Measurements from ENCODE around the gene GP1BA.
"Not testable (repeated sequence)": the region's sequence is repeated elsewhere in the genome, so short reads cannot be mapped to it uniquely, and the experiment has no call there.

Gene GP1BA

DNA sequence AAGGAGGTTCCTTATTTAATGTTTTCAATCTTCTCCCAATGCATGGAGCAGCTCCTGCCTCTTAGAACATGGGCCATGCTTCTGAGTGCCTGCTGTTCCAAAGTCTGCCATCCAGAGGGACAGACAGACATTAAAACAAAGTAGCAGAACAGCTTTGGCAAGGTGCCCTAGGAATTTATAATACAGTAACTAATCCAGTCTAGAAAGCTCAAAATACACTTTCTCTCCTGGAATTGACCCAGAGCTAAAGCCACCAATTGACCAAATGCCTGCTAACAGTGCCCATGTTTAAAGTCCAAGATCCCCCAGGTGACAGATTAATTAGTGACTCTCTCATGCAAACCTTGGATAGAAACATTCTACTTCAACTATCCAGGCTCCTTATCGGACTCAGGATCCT is 18.1 kb upstream of the GP1BA start:
- DNase-seq (ENCODE audit: low spot score) = no peak
- Mint-ChIP-seq H3K27me3 (ENCODE audit: low read depth) (no peaks in the 10 kb centered on the region), H3K4me1 (ENCODE audit: low read depth) (no peaks in the 10 kb centered on the region), H3K36me3 (ENCODE audit: low read depth) (no peaks in the 10 kb centered on the region), H3K9me3 (no peaks in the 10 kb centered on the region), H3K27ac (no peak overlapping the region), H3K4me3 (no peak overlapping the region)

DNA sequence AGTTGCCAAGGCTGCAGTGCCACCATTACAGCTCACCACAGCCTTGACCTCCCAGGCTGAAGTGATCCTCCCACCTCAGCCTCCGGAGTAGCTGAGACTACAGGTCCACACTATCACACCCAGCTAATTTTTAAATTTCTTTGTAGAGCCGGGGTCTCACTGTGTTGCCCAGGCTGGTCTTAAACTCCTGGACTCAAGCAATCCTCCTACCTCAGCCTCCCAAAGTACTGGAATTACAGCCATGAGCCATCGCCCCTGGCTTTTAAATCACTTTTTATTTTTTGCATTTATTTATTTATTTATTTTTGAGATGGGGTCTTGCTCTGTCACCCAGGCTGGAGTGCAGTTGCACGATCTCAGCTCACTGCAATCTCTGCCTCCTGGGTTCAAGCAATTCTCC is 17.5 kb upstream of the GP1BA start:
- not testable (repeated sequence) for H3K27me3 Mint-ChIP-seq (ENCODE audit: low read depth); H3K36me3 Mint-ChIP-seq (ENCODE audit: low read depth); H3K9me3 Mint-ChIP-seq; DNase-seq (ENCODE audit: low spot score); H3K27ac Mint-ChIP-seq; H3K4me1 Mint-ChIP-seq (ENCODE audit: low read depth); H3K4me3 Mint-ChIP-seq

DNA sequence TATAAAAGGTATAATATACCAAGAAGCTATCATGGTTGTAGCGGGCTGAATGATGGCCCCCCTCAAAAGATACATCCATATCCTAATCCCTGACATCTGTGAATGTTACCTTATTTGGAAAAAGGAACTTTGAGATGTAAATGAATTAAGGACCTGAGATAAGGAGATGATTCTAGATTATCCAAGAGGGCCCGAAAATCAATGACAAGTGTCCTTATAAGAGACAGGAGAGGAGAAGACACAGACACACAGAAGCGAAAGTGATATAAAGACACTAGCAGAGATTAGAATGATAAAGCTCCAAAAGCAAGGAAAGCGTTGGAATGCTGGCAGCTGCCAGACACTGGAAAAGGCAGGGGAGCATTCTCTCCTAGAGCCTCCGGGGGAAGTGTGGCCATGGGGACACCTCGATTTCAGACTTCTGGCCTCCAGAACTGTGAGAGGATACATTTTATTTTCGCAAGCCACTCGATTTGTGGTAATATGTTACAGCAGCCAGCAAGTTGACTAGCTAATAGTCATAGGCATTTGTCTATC is 12.5 kb upstream of the GP1BA start:
- no peak for DNase-seq (ENCODE audit: low spot score)
- Mint-ChIP-seq H3K27ac (no peak overlapping the region), H3K36me3 (ENCODE audit: low read depth) (no peaks in the 10 kb centered on the region), H3K4me3 (no peak overlapping the region), H3K9me3 (no peaks in the 10 kb centered on the region), H3K4me1 (ENCODE audit: low read depth) (no peaks in the 10 kb centered on the region), H3K27me3 (ENCODE audit: low read depth) (no peaks in the 10 kb centered on the region)

DNA sequence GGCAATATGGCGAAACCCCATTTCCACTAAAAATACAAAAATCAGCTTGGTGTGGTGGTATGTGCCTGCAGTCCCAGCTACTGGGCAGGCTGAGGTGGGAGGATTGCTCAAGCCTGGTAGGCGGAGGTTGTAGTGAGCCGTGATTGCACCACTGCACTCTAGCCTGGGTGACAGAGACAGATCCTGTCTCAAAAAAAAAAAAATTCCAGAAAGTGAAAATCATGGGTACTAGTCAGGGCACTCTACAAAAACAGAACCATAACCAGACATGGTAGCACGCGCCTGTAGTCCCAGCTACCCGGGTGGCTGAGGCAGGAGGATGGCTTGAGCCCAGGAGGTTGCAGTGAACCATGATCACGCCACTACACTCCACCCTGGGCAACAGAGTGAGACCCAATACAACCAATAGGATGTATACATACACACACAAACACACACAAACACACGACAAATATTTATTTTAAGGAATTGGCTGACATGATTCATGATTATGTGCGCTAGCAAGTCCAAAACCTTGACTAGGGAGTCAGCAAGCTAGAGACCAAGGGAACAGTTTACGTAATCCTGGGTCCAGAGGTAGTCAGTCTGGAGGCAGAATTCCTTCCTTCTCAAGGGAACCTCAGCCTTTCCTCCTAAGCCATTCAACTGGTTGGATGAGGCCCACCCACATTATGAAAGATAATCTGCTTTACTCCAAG is 11.6 kb upstream of the GP1BA start:
- H3K27ac Mint-ChIP-seq = no peak overlapping the region
- H3K4me3 Mint-ChIP-seq = no peak overlapping the region
- H3K4me1 Mint-ChIP-seq (ENCODE audit: low read depth) = no peaks in the 10 kb centered on the region
- no peaks in the 10 kb centered on the region for H3K36me3 Mint-ChIP-seq (ENCODE audit: low read depth)
- H3K27me3 Mint-ChIP-seq (ENCODE audit: low read depth) = no peaks in the 10 kb centered on the region
- DNase-seq (ENCODE audit: low spot score) = no peak
- H3K9me3 Mint-ChIP-seq = no peaks in the 10 kb centered on the region

DNA sequence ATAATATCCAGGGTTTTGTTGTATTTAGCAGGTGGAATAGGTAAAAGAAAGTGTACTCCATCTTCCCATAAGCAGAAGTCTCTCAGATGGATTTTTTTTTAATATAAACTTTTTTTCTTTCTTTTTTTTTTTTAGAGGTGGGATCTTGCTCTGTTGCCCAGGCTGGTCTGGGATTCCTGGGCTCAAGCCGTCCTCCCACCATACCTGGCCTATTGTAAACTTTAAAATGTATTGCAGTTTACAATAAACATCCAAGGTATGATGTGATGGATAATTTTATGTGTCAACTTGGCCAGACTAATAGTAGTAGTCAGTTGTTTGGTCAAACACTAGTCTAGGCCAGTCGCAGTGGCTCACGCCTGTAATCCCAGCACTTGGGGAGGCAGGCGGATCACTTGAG is 10.8 kb upstream of the GP1BA start:
- Mint-ChIP-seq H3K4me3 (no peak overlapping the region), H3K36me3 (ENCODE audit: low read depth) (peaks cover under 1% of the 10 kb centered on the region), H3K27ac (no peak overlapping the region), H3K9me3 (no peaks in the 10 kb centered on the region), H3K27me3 (ENCODE audit: low read depth) (no peaks in the 10 kb centered on the region), H3K4me1 (ENCODE audit: low read depth) (no peaks in the 10 kb centered on the region)
- no peak for DNase-seq (ENCODE audit: low spot score)

DNA sequence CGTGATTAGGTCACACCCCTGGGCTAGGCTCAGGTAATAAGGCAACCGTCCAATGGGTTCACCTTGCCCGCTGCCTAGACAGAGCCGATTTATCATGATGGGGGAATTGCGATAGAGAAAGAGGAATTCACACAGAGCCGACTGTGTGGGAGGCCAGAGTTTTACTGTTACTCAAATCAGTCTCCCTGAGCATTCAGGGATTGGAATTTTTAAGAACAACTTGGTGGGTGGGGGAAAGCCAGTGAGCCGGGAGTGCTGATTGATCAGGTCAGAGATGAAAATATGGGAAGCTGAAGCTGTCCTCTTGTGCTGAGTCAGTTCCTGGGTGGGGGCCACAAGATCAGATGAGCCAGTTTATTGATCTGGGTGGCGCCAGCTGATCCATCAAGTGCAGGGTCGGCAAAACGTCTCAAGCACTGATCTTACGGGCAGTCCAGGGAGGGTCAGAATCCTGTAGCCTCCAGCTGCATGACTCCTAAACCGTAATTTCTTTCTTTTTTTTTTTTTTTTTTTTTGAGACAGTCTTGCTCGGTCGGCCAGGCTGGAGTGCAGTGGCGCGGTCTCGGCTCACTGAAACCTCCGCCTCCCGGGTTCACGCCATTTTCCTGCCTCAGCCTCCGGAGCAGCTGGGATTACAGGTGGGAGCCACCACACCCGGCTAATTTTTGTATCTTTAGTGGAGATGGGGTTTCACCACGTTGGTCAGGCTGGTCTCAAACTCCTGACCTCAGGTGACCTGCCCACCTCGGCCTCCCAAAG is 5.3 kb upstream of the GP1BA start:
- not testable (repeated sequence) for DNase-seq (ENCODE audit: low spot score); H3K4me3 Mint-ChIP-seq; H3K4me1 Mint-ChIP-seq (ENCODE audit: low read depth); H3K9me3 Mint-ChIP-seq; H3K27me3 Mint-ChIP-seq (ENCODE audit: low read depth)
- Mint-ChIP-seq H3K36me3 (ENCODE audit: low read depth) (peaks cover 22% of the 10 kb centered on the region), H3K27ac (peak overlapping the region; percentile 3)

DNA sequence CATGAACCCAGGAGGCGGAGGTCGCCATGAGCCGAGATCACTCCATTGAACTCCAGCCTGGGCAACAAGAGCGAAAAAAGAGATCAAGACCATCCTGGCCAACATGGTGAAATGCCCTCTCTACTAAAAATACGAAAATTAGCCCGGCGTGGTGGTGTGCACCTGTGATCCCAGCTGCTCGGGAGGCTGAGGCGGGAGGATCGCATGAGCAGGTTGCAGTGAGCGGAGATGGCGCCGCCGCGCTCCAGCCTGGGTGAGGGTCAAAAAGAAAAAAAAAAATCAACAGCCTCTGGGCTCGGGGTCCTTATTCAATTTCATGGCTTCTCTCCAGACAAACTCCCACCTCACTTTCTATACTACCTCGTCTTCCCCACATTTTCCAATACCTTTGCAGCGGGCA is 3.2 kb upstream of the GP1BA start:
- Mint-ChIP-seq H3K27me3 (ENCODE audit: low read depth) (no peaks in the 10 kb centered on the region), H3K4me1 (ENCODE audit: low read depth) (peaks cover 6% of the 10 kb centered on the region), H3K27ac (no peak overlapping the region), H3K36me3 (ENCODE audit: low read depth) (peaks cover 27% of the 10 kb centered on the region), H3K4me3 (no peak overlapping the region), H3K9me3 (no peaks in the 10 kb centered on the region)
- DNase-seq (ENCODE audit: low spot score) = no peak

DNA sequence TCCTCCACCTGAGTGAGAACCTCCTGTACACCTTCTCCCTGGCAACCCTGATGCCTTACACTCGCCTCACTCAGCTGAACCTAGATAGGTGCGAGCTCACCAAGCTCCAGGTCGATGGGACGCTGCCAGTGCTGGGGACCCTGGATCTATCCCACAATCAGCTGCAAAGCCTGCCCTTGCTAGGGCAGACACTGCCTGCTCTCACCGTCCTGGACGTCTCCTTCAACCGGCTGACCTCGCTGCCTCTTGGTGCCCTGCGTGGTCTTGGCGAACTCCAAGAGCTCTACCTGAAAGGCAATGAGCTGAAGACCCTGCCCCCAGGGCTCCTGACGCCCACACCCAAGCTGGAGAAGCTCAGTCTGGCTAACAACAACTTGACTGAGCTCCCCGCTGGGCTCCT is 679 bp downstream of the GP1BA start:
- Mint-ChIP-seq H3K27me3 (ENCODE audit: low read depth) (no peaks in the 10 kb centered on the region), H3K4me1 (ENCODE audit: low read depth) (peaks cover 21% of the 10 kb centered on the region), H3K9me3 (no peaks in the 10 kb centered on the region), H3K27ac (no peak overlapping the region), H3K4me3 (no peak overlapping the region), H3K36me3 (ENCODE audit: low read depth) (peaks cover 41% of the 10 kb centered on the region)
- no peak for DNase-seq (ENCODE audit: low spot score)

DNA sequence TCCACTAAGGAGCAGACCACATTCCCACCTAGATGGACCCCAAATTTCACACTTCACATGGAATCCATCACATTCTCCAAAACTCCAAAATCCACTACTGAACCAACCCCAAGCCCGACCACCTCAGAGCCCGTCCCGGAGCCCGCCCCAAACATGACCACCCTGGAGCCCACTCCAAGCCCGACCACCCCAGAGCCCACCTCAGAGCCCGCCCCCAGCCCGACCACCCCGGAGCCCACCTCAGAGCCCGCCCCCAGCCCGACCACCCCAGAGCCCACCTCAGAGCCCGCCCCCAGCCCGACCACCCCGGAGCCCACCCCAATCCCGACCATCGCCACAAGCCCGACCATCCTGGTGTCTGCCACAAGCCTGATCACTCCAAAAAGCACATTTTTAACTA is 1.6 kb downstream of the GP1BA start:
- Mint-ChIP-seq H3K27me3 (ENCODE audit: low read depth) (no peaks in the 10 kb centered on the region), H3K4me3 (peak overlapping the region; percentile 12), H3K27ac (peak overlapping the region; percentile 67), H3K36me3 (ENCODE audit: low read depth) (peaks cover 46% of the 10 kb centered on the region), H3K9me3 (no peaks in the 10 kb centered on the region), H3K4me1 (ENCODE audit: low read depth) (peaks cover 27% of the 10 kb centered on the region)
- no peak for DNase-seq (ENCODE audit: low spot score)

DNA sequence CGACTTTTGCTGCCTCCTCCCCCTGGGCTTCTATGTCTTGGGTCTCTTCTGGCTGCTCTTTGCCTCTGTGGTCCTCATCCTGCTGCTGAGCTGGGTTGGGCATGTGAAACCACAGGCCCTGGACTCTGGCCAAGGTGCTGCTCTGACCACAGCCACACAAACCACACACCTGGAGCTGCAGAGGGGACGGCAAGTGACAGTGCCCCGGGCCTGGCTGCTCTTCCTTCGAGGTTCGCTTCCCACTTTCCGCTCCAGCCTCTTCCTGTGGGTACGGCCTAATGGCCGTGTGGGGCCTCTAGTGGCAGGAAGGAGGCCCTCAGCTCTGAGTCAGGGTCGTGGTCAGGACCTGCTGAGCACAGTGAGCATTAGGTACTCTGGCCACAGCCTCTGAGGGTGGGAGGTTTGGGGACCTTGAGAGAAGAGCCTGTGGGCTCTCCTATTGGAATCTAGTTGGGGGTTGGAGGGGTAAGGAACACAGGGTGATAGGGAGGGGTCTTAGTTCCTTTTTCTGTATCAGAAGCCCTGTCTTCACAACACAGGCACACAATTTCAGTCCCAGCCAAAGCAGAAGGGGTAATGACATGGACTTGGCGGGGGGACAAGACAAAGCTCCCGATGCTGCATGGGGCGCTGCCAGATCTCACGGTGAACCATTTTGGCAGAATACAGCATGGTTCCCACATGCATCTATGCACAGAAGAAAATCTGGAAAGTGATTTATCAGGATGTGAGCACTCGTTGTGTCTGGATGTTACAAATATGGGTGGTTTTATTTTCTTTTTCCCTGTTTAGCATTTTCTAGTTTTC is 2.3 kb downstream of the GP1BA start:
- Mint-ChIP-seq H3K4me1 (ENCODE audit: low read depth) (peaks cover 31% of the 10 kb centered on the region), H3K9me3 (no peaks in the 10 kb centered on the region), H3K27ac (peak overlapping the region; percentile 67), H3K4me3 (peak overlapping the region; percentile 12), H3K27me3 (ENCODE audit: low read depth) (no peaks in the 10 kb centered on the region), H3K36me3 (ENCODE audit: low read depth) (peaks cover 47% of the 10 kb centered on the region)
- no peak for DNase-seq (ENCODE audit: low spot score)

DNA sequence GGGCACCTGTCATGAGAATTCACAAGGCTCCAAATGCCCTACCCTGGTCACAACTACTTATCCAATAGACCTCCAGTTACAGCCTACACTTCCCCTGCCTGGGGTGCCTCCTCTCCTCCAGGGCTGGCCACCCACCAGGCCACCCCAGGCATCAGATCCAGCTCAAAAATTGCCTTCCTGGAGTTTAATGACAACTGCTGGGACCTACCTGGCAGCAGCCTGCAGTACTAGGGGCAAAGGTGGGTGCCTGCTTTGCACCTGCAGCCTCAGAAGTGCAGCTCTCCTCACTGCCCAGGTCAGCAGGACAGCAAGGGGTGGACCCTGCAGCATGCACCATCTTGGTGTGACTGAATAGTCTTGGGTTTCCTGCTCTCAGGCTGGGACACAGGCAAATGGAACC is 3.6 kb downstream of the GP1BA start:
- Mint-ChIP-seq H3K4me1 (ENCODE audit: low read depth) (peaks cover 31% of the 10 kb centered on the region), H3K27me3 (ENCODE audit: low read depth) (no peaks in the 10 kb centered on the region), H3K9me3 (no peaks in the 10 kb centered on the region), H3K4me3 (no peak overlapping the region), H3K27ac (no peak overlapping the region), H3K36me3 (ENCODE audit: low read depth) (peaks cover 49% of the 10 kb centered on the region)
- no peak for DNase-seq (ENCODE audit: low spot score)

DNA sequence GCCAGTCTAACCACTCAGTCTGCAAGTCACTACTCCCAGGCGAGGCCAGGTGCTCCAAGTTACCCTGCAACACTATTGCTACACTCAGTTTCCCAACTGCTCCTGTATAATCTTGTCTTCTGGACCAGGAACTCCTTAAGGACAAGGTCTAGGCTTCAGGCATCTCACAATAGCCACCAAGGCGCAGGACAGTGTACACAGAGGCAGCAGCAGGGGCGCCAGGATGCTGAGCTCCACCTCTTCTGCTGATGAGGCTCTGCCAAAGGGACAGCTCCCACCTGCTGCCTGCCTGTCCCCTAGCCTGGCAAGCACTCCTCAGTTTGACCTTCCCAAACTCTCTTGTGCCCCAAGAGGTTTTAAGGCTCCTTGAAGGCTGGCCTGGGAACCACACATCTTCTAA is 4.4 kb downstream of the GP1BA start:
- H3K36me3 Mint-ChIP-seq (ENCODE audit: low read depth) = peaks cover 51% of the 10 kb centered on the region
- no peak for DNase-seq (ENCODE audit: low spot score)
- H3K9me3 Mint-ChIP-seq = no peaks in the 10 kb centered on the region
- peak overlapping the region; percentile 47 for H3K27ac Mint-ChIP-seq
- H3K4me1 Mint-ChIP-seq (ENCODE audit: low read depth) = peaks cover 33% of the 10 kb centered on the region
- no peak overlapping the region for H3K4me3 Mint-ChIP-seq
- H3K27me3 Mint-ChIP-seq (ENCODE audit: low read depth) = no peaks in the 10 kb centered on the region

DNA sequence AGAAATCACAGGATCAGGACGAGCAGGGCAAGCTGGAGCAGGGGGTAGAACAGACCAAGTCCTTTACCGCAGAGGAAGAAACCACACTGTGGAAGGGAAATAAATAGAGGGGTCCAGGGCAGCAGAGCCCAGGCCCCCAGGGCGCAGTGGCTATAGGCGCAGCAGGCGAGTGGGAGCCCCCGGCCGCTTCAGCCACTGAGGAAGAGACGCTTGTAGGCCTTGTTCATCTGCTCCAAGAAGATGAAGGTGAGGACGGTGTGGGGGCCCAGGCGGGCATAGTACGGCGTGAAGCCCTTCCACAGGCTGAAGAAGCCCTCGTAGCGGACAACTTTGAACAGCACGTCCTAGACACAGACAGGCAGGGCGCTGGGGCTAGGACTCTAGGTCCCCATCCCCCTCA is 5.5 kb downstream of the GP1BA start:
- Mint-ChIP-seq H3K4me1 (ENCODE audit: low read depth) (peaks cover 42% of the 10 kb centered on the region), H3K9me3 (no peaks in the 10 kb centered on the region), H3K36me3 (ENCODE audit: low read depth) (peaks cover 60% of the 10 kb centered on the region), H3K27ac (no peak overlapping the region), H3K27me3 (ENCODE audit: low read depth) (no peaks in the 10 kb centered on the region), H3K4me3 (peak overlapping the region; percentile 96)
- no peak for DNase-seq (ENCODE audit: low spot score)

DNA sequence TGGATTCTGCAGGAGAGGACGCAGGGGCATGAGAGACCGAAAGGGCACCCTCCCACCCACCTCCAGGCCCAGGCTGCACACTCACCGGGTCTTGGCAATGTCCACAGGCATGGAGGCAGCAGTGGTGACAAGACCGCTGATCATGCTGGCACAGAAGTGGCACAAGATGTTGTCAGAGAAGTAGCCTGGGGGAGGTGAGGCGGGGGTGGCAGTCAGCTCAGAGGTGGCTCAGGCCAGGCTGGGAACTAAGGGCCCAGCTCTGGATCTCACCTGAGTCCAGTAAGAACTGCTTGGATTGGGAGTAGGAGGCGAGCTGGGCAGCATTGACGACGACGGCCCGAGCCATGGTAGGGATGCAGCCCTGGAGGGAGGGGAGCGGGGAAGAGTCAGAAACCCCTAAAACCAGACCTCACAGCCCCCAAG is 6.0 kb downstream of the GP1BA start:
- DNase-seq (ENCODE audit: low spot score) = no peak
- Mint-ChIP-seq H3K27me3 (ENCODE audit: low read depth) (no peaks in the 10 kb centered on the region), H3K4me3 (peak overlapping the region; percentile 96), H3K27ac (peak overlapping the region; percentile 69), H3K36me3 (ENCODE audit: low read depth) (peaks cover 63% of the 10 kb centered on the region), H3K4me1 (ENCODE audit: low read depth) (peaks cover 46% of the 10 kb centered on the region), H3K9me3 (no peaks in the 10 kb centered on the region)

All from T-helper 2 cell treated with Interferon-gamma antibody and Interleukin-4, amounts not matched to agents 5 μg/mL and 100 μg/mL, for 36 hours (primary cell).